ENCODE measurements around the gene ILK.

GRCh38 chr11:6658647-6659046 is 55.1 kb downstream of the ILK start:
- TF ChIP-seq CTCF (IDR thresholded peaks at IDR 0.05; ENCODE audit: insufficient read depth, low read depth, low read length) (no peak), EZH2 (IDR thresholded peaks at IDR 0.05; ENCODE audit: insufficient read depth, low read length) (no peak)
